Panc1 (cell line): ENCODE data around the gene EVX2.

ENCODE experiments used
- CTCF ChIP-seq: fragments of 450-650 bp; IDR thresholded peaks from 2 replicates; pipeline ENCODE4 v1.5.1; 2017; ENCODE audit warnings: mild to moderate bottlenecking
- POLR2AphosphoS5 ChIP-seq: IDR thresholded peaks from 2 replicates; pipeline ENCODE4 v1.6.1; 2012; ENCODE audit warnings: mild to moderate bottlenecking, low read depth, low read length, moderate library complexity
- REST ChIP-seq, 2 experiments: IDR thresholded peaks; 2 replicates each; pipeline ENCODE4 v1.6.1; 2011 to 2012; ENCODE audit warnings: low read depth in 2 of 2, control low read depth in 1 of 2, low read length in 1 of 2, mild to moderate bottlenecking in 1 of 2, moderate library complexity in 1 of 2; ENCODE audit not compliant: insufficient read depth in 1 of 2
- SIN3A ChIP-seq: IDR thresholded peaks from 2 replicates; pipeline ENCODE4 v1.6.1; 2012; ENCODE audit warnings: low read depth, mild to moderate bottlenecking, low read length, moderate library complexity, borderline replicate concordance; ENCODE audit not compliant: insufficient read depth

GRCh38 chr2:176074919-176075425, 8.8 kb downstream of the EVX2 start:
- TF ChIP-seq CTCF (no peak), REST (IDR thresholded peaks at IDR 0.05; ENCODE audit: insufficient read depth in 1 of 2, low read depth in 2 of 2, low read length in 1 of 2) (no peak), POLR2AphosphoS5 (no peak), SIN3A (no peak)
